ENCODE measurements around the gene LHX5. TPM values are rescaled to one million over a fixed set of nuclear protein-coding genes. Genes with fewer than 3 reads are reported as not detected.

The LHX5 gene
- total RNA-seq, 1 experiment from 2014 or later = not detected

- in situ Hi-C loops (cut with HindIII; ENCODE audit: low pct_unique_long_range_greater_than_20kb, low sequenced_read_pairs) = no loop called here
- Histone ChIP-seq H3K9me3 (ENCODE audit: control insufficient read depth, insufficient read depth, low read depth, low read length) (no peaks in the 10 kb centered on the region), H3K36me3 (ENCODE audit: control insufficient read depth, insufficient read depth, low read length) (no peaks in the 10 kb centered on the region), H3K27ac (ENCODE audit: low read length) (no peak overlapping the region), H3K27me3 (ENCODE audit: control insufficient read depth, insufficient read depth, low read length) (no peaks in the 10 kb centered on the region), H3K4me3 (ENCODE audit: low read depth in 2 of 2, low read length in 2 of 2) (no peak overlapping the region), H3K4me1 (ENCODE audit: control insufficient read depth, insufficient read depth, low read length) (no peaks in the 10 kb centered on the region)
- CTCF ChIA-PET = no interaction called here
- no peak for DNase-seq (ENCODE audit: low read depth, low spot score)
- POLR2A ChIA-PET = no interaction called here
- BruUV-seq (replicated peaks) = no TSS peak
- TF ChIP-seq TCF7L2 (IDR thresholded peaks at IDR 0.05; ENCODE audit: low read depth, low read length) (no peak), REST (IDR thresholded peaks at IDR 0.05; ENCODE audit: insufficient read depth in 1 of 2, low read depth in 2 of 2, low read length in 1 of 2) (no peak)
- intact Hi-C loops (cut with micrococcal nuclease; ENCODE audit: unreplicated experiment) = no loop called here
- no peak for ATAC-seq
Measured at GRCh38 chr12:113449299-113449698, 22.4 kb downstream of the LHX5 start.

DNA sequence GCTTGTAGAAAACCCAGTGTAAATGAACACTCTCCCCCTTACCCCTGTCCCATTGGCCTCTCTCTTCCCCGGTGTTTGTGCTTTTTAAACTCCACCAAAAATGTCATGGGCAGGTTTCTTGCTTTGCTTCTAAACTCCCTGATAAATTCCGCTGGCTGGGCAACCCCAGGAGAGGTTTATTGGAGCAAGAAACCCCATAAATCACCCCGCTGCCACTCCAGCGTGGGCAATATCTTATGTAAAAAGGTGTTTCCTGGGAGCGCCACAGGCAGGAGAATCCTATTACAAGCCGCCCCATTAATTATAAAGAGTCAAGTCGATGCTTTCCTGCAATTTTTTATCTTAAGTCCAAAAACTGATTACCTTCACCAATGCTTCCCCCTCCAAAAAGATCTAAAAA, 22.8 kb downstream of the LHX5 start:
- BruUV-seq (replicated peaks) = no TSS peak
- H3K4me3 ChIP-seq (ENCODE audit: low read depth in 2 of 2, low read length in 2 of 2) = no peak overlapping the region
- in situ Hi-C loops (cut with HindIII; ENCODE audit: low pct_unique_long_range_greater_than_20kb, low sequenced_read_pairs) = no loop called here
- no peak for ATAC-seq
- H3K4me1 ChIP-seq (ENCODE audit: control insufficient read depth, insufficient read depth, low read length) = no peaks in the 10 kb centered on the region
- intact Hi-C loops (cut with micrococcal nuclease; ENCODE audit: unreplicated experiment) = no loop called here
- H3K9me3 ChIP-seq (ENCODE audit: control insufficient read depth, insufficient read depth, low read depth, low read length) = no peaks in the 10 kb centered on the region
- CTCF ChIA-PET = no interaction called here
- no peak overlapping the region for H3K27ac ChIP-seq (ENCODE audit: low read length)
- no peaks in the 10 kb centered on the region for H3K27me3 ChIP-seq (ENCODE audit: control insufficient read depth, insufficient read depth, low read length)
- no peaks in the 10 kb centered on the region for H3K36me3 ChIP-seq (ENCODE audit: control insufficient read depth, insufficient read depth, low read length)
- DNase-seq (ENCODE audit: low read depth, low spot score) = no peak
- TF ChIP-seq CTCF (IDR thresholded peaks at IDR 0.05) (no peak), POLR2AphosphoS5 (IDR thresholded peaks at IDR 0.05; ENCODE audit: low read depth, low read length) (no peak), REST (IDR thresholded peaks at IDR 0.05; ENCODE audit: insufficient read depth in 1 of 2, low read depth in 2 of 2, low read length in 1 of 2) (no peak)
- POLR2A ChIA-PET = no interaction called here

All from Panc1 (cell line).